Activated CD4-positive, alpha-beta T cell treated with anti-CD3 and anti-CD28 coated beads for 1 hour (primary cell): ENCODE results near the gene C2orf69.
"Not testable (repeated sequence)": the region's sequence is repeated elsewhere in the genome, so short reads cannot be mapped to it uniquely, and the experiment has no call there.

Experiments used
- DNase-seq: peaks from one replicate; pipeline ENCODE4 v3.0.0-alpha.2; 2020

C2orf69 gene

GRCh38 chr2:199911052-199911876 lies at the start of gene C2orf69:
TSS of gene C2orf69 (plus strand) at chr2:199911293. CDS start at chr2:199911439, 146 bp downstream.
- peak; percentile 83 for DNase-seq

GRCh38 chr2:199862788-199863187 lies 48.3 kb upstream of the C2orf69 start:
- no peak for DNase-seq

DNA sequence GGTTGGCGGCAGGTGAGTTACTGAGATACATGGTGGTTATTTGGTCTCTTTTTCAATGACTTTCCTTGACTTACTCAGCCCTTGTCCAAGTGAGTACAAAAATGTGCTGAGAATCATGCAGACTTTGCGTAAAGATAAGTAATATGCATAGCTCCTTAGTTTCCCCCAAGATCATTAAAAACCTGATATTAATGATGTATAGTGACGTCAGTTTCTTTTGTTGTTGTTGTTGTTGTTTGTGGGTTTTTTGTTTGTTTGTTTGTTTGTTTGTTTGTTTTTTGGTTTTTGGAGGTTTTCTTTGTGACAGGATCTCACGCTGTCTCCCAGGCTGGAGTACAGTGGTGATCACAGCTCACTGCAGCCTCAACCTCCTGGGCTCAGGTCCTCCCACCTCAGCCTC lies 45.2 kb upstream of the C2orf69 start:
- no peak for DNase-seq

- DNase-seq: no peak
Observed at GRCh38 chr2:199868431-199869226, 42.5 kb upstream of the C2orf69 start.

DNA sequence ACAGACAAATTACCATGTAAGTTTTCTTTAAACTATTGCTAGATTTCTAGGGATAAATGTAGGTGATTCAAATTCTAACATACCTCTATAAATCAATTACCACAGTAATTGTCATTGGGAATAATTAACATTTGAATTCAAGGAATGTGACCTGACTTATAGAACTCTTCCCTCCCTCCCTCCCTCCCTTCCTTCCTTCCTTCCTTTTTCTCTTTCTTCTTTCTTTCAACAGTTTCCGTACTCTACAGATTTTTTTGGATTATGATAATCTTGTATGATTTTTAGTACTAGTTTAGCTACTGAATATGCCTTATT lies 41.9 kb upstream of the C2orf69 start:
- no peak for DNase-seq

GRCh38 chr2:199869653-199870052 lies 41.4 kb upstream of the C2orf69 start:
- no peak for DNase-seq

GRCh38 chr2:199870581-199870980 lies 40.5 kb upstream of the C2orf69 start:
- DNase-seq: no peak

DNA sequence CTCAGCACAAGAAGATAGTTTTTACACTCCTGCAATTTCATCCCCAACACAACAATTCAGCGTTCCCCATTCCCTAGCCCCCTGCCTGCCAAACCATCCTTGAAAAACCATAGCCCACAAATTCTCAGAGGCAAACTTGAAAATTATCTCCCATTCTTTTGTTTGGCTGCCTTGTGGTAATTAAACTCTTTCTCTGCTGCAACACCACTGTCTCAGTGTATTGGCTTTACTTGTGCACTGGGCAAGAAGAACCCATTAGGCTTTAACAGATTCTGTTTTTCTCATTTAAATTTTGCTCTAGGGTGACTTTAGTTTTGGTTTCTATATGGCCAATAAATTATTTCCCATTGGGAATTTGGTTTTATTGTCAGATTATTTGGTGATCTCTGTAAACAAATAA lies 36.9 kb upstream of the C2orf69 start:
- DNase-seq: no peak

DNA sequence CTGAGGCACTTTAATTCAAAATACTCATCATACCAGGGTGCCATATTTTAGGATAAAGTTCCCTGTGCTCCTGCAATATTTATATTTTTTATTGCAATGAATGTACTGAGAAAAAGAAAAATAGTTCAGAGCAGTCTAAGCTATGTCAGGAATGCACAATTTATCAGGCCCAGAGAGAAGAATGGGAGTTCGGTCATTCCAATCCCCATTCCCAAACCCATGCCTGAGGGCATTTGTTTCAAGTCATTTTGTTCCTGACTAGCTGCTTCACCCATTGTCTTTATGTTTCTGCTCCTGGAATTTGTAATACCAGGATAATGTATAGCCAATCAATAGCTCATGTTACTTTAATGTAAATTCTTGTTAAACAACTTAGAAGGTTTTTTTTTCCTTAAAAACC lies 35.7 kb upstream of the C2orf69 start:
- no peak for DNase-seq

DNA sequence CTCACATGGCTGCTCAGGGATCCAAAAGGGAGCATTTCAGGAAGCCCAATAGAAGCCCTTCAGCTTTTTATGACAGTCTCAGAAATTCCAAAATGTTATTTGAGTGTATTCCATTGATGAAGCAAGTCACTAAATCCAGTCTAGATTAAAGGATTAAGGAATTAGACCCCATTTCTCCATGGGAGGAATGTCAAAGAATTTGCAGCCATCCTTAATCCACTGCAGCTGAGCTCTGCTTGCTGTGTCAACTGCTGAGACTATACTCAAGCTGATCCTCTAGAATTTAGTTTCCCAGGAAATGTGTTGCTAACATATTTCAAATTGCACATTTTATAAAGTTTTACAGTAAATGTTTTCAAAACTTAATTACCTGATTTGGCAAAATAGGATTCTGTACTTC lies 28.4 kb upstream of the C2orf69 start:
- no peak for DNase-seq

DNA sequence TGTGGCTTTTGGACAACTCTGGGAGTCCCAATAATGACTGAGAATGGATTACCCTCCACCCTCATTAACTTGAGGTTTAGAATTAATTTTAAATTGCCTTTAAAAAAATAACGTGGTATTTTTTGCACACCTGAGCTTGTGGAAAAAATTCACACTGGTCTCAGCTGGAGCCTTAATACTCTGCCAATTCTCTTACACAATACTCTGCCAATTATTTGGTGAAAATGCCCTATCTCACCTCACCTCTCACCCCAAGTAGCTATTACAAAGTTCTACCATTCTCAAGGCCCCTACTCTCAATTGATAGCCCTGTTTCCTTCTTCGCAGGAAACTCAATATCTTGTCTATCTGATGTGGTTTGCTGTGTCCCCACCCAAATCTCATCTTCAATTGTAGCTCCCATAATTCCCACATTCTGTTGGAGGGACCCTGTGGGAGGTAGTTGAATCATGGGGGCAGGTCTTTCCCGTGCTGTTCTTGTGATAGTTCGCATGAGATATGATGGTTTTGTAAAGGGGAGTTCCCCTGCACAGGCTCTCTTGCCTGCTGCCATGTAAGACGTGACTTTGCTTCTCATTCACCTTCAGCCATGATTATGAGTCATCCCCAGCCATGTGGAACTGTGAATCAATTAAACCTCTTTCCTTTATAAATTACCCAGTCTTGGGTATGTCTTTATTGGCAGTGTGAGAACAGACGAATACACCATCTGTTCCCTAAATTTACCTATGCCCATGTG lies 27.4 kb upstream of the C2orf69 start:
- no peak for DNase-seq

- DNase-seq: no peak
Observed at GRCh38 chr2:199895406-199895805, 15.7 kb upstream of the C2orf69 start.

- DNase-seq: no peak
Observed at GRCh38 chr2:199896617-199897016, 14.5 kb upstream of the C2orf69 start.

DNA sequence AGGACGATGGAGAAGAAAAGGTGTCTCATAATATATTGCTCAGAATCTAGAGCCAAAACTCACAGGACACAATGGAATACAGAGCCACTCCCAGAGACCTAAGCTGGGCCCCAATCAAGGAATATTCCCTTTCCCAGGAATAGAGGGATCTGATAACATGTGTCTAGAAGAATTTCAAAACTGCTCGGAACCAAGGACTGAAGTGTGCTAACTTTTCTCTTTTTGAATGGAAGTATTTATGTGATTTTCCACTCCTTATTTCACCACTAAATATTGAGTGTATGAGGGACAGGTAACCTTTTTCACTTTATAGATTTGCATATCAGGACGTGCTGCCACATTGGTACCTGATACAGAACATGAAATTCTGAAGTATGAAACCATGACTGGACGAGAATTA lies 9.2 kb upstream of the C2orf69 start:
- DNase-seq: no peak

- no peak for DNase-seq
Observed at GRCh38 chr2:199902486-199903110, 8.5 kb upstream of the C2orf69 start.

DNA sequence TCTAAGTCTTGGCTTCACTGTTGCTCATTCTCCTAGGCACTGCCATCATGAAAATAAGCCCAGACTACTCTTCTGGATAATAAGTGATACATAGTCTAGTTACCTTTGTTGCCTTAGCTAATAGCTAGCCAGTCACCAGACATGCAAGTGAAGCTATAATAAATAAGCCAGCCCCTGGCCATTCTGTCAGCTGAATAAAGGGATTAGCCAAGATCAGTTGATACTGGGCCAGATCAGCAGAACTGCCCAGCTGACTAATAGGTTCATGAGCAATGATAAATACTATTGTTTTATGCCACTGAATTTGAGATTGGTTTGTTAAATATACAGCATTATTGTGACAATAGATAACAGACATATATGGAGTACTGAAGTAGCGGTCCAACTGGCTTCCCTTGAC lies 8.0 kb upstream of the C2orf69 start:
- no peak for DNase-seq

DNA sequence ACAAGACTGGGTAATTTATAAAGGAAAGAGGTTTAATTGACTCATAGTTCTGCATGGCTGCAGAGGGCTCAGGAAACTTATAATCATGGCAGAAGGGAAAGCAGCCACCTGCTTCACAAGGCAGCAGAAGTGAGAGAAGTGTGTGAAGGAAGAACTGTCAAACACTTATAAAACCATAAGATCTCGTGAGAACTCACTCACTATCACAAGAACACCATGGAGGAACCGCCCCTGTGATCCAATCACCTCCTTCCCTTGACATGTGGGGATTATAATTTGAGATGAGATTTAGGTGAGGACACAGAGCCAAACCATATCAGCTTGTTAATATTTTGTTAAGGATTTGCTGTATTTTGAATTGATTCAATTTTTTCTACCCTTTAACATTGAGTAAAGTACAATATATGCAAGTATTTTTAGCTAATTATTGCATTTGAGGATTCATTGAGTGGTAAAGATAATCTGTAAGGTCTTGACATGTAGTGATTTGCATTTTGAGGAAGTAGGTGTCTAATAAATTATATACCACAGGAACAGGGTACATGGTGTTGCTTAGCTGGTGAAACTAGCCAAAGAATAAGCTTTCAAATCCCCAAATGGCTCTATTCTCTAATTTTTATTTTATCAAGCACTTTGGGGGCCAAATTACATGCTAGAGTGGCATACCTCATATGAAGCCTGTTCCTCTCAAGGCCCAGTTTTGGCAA lies 3.9 kb upstream of the C2orf69 start:
- no peak for DNase-seq

- DNase-seq: no peak
Observed at GRCh38 chr2:199910338-199911051, 598 bp upstream of the C2orf69 start.

- no peak for DNase-seq
Observed at GRCh38 chr2:199911877-199912161, 726 bp downstream of the C2orf69 start.

- DNase-seq: not testable (repeated sequence)
Observed at GRCh38 chr2:199912553-199913114, 1.5 kb downstream of the C2orf69 start.

DNA sequence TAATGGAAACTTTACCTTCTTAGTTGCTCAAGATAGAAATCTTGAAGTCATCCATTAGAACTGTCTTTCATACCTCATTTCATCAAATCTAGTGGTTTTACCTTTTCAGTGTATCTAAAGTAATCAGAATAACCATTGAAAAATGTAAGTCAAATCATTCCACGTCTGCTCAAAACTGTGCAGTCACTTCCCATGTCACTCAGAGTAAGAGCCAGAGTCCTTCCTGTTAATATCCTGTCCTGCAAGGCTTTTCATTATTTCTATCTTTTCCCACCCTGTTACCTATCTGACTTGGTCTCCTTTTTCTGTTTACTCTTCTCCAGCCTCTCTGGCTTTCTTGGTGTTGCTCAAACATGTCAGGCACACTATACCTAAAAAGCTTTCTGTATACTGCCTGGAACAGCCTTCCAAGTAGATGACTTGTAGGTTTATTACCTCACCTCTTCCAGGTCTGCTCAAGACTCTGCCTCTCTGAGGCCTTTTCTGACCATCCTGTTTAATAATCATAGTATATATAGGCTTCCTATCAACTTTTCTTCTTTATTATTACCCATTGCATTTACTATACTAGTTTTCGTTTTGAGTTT lies 3.4 kb downstream of the C2orf69 start:
- DNase-seq: no peak
